Measurements from ENCODE around the gene BRME1.
A peak's percentile ranks its signal among the peaks of the same experiment; 100 is the strongest.

Gene BRME1

GRCh38 chr19:13843104-13843921 lies 62.6 kb downstream of the BRME1 start:
- no peak for DNase-seq

GRCh38 chr19:13842291-13843103 lies 63.4 kb downstream of the BRME1 start:
- peak; percentile 79 for DNase-seq

GRCh38 chr19:13841962-13842290 lies 64.0 kb downstream of the BRME1 start:
- DNase-seq = no peak

DNA sequence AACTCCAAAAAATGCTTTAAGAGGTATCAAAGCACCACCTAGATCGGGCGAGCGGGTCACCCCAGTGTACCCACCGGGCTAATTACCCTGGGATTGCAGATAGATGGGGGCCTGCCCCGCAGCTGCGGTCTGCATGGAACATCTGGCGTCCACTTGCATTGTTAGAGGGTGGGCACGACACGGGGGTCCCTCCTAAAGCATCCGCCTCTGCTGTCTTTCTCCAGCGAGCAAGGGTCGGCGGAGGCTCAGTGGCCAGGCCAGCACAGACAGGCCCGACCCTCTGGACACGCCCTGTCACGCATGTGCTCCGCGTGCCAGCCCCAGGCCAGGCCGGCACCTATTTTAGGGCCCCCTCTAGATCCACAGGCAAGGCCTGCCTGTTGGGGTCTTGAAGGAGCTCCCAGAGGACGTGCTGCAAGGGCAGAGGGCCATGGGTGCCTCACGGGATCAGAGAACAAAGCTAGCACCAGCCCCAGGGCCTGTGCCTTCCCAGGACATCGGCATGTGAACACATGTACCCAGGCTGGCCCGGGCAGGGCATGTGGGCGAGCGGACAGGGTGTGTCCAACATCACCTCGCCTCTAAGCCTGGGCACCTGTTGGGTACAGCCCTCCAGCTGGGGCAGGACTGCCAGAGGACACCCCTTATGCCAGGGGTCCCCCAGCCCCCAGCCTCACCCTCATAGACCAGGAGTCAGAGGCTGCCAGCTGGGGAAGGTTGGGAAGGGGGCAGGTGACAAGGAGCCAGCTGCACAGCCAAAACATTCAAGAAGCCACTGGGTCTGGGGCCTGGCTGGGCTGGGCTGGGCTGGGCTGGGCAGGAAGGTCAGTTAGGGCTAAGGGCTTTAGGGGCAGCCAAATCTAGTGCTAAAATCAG lies 64.6 kb downstream of the BRME1 start:
- no peak for DNase-seq

DNA sequence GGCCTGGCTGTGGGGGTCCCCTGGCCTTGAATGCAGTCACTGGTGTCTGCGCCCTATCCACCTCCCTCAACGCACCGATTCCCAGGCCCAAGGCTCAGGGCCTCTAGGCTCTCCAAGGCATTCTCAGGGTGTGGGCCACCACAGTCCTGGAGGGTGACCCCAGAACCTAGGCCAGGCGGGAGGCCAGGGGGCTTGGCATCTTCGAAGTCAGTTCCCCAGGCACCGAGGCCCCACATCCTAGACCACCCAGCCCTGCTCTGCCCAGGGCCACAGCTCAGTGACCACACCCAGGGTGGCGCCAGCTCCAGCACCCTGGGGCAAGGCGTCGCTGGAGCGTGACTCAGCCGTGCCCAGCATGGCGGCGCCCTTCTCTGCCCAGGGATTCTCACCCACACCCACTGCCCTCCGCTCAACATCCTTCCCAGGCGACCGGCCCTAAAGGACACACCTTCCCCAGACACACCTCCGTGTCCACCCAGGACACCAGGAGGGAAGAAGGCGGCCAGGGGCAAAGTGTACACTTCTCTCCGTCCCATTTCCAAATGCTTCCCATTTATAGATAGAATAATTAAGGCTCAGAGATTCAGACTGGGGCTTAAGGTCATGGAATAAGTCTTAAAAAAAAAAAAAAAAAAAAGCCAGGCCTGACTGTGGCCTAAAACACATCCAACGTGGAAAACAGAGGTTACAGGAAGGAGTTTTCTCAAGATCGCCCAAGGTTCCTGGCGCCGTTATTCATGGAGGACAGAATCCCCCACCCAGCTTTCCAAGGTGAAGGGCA lies 65.4 kb downstream of the BRME1 start:
- no peak for DNase-seq

GRCh38 chr19:13839938-13840304 lies 66.0 kb downstream of the BRME1 start:
- DNase-seq = no peak

- DNase-seq = peak; percentile 78
Measured at GRCh38 chr19:13839130-13839937, 66.6 kb downstream of the BRME1 start.

- DNase-seq = no peak
Measured at GRCh38 chr19:13838435-13839129, 67.3 kb downstream of the BRME1 start.

DNA sequence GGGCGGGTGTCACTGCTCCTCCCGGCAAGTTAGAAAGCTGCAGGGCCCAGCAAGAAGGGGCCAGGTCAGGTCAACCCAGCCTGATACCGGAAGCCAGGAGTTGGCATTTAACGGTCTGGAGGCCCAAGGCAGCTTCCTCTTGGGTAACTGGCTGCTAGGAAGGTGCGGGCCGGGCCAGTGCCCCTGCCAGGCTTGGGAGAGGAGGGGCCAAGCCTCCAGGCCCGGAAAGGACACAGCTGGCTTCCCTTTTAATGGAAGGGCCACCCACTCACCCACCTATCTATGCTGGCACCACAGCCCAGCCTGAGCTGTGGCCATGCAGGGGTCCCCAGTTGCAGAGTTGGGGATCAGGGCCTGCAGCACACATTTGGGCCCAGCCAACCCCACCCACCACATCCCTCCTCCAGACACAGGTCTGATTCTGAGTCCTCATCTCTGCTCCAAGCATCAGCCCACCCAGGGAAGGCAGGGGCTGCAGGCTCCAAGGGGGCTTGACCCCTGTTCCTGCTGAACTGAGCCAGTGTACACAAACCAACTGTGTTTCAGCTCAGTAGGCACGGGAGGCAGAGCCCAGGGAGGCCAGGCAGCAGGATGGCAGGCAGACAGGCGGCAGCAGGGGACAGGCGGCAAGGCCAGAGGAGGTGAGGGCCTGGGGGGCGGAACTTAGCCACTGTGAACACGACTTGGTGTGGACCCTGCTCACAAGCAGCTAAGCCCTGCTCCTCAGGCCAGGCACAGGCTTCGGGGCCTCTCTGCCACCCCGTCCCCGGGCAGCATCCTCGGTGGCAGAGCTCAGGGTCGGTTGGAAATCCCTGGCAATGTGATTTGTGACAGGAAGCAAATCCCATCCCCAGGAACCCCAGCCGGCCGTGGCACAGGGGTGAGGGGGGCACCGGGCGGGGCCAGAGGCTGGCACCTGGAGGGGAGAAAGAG lies 69.9 kb downstream of the BRME1 start:
- no peak for DNase-seq

GRCh38 chr19:13834244-13835069 lies 71.5 kb downstream of the BRME1 start:
- no peak for DNase-seq

DNA sequence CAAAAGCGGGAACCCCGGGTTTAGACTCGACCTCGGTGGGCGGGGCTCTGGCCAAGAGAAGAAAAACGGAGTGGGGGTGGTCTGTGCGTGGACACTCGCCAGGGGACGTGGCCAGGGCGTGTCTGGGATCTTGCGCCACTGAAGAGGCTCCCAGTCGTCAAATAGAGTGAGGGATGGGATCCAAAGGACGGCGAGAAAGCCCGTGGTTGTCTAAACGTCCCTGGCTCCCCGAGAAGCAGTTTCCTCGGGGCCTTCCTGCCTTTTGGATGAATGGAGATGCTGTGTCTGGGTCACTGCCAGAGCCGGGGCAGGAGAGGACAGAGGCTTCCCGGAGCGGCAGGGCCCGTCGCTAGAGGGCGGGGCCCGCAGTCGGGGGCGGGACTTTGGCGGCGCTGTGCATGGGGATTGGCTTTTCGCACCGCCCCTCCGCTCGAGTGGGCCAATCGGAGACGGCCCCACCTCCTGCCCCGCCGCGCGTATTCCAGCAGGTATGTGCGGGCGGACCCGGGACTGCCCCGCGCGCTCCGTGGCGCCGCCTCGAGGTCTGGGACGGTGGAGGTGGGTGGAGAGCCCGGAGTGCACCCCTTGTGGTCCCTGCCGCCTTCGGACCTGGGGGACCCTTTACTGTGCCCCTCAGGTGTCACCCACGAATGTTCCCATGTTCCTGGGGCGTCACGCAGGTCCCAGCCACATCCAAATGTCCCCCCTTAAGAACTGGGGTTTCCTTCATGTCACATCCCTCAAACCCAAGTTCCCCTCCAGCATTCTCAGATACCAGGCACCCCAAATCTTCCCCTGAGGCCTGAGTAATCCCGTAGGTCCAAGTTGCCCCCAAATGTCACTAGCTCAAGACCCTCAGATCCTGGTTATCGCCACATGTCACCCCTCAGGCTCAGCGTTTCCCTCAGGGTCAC lies 72.3 kb downstream of the BRME1 start:
- peak; percentile 95 for DNase-seq
